ENCODE measurements around the gene ASB2. TPM values are rescaled to one million over a fixed set of nuclear protein-coding genes. Genes with fewer than 3 reads are reported as not detected.

ASB2 gene
- total and polyA plus RNA-seq, 2 of the 13 experiments (the other 11 are each of a cell fraction or from before 2014, with no cell fraction given), result 0.82 to 4.1 TPM

GRCh38 chr14:93989939-93990338 is 13.6 kb upstream of the ASB2 start (continued):
- TF ChIP-seq BCL6 (CRISPR knock-in tag; IDR thresholded peaks at IDR 0.05), result peak; percentile 72; the same call in 1 of the 2 replicates
- TF ChIP-seq RELA (CRISPR knock-in tag; IDR thresholded peaks at IDR 0.05), result no peak
- no peak for TF ChIP-seq TGIF2 (CRISPR knock-in tag; IDR thresholded peaks at IDR 0.05)
- TF ChIP-seq TCF7 (IDR thresholded peaks at IDR 0.05; ENCODE audit: low read depth), result peak; percentile 50
- no peak; the same call in 1 of the 2 replicates for TF ChIP-seq SOX13 (IDR thresholded peaks at IDR 0.05)
- TF ChIP-seq SOX13 (CRISPR knock-in tag; conservative IDR thresholded peaks at IDR 0.05 in 1 of 2, IDR thresholded peaks at IDR 0.05 in 1 of 2), result peak in 1 of 2 experiments; percentile 93; a peak in 2 of 4 replicates
- no peak for TF ChIP-seq ZNF615 (CRISPR knock-in tag; IDR thresholded peaks at IDR 0.05; ENCODE audit: borderline replicate concordance)
- no peak for TF ChIP-seq ZNF350 (CRISPR knock-in tag; IDR thresholded peaks at IDR 0.05; ENCODE audit: borderline replicate concordance, low read depth)
- peak in 1 of 2 experiments; percentile 69; a peak in 3 of 4 replicates for TF ChIP-seq NR2F1 (CRISPR knock-in tag; IDR thresholded peaks at IDR 0.05)
- TF ChIP-seq ETV5 (CRISPR knock-in tag; IDR thresholded peaks at IDR 0.05; ENCODE audit: borderline replicate concordance), result peak; percentile 73; the same call in 1 of the 2 replicates
- 0 out of 2 replicates have a peak, but pooled peaks have one; percentile 24 for TF ChIP-seq KDM4B (CRISPR knock-in tag; IDR thresholded peaks at IDR 0.05)
- peak; percentile 35; the same call in 1 of the 2 replicates for TF ChIP-seq TBX2 (CRISPR knock-in tag; IDR thresholded peaks at IDR 0.05; ENCODE audit: borderline replicate concordance)
- TF ChIP-seq ELF3 (CRISPR knock-in tag; IDR thresholded peaks at IDR 0.05), result peak; percentile 74
- TF ChIP-seq CEBPB (IDR thresholded peaks at IDR 0.05; ENCODE audit: borderline replicate concordance, low read depth, low read length), result peak; percentile 70
- no peak for TF ChIP-seq SOX6 (IDR thresholded peaks at IDR 0.05)
- TF ChIP-seq SOX6 (CRISPR knock-in tag; IDR thresholded peaks at IDR 0.05), result peak; percentile 95
- peak; percentile 20; the same call in 1 of the 2 replicates for TF ChIP-seq SALL1 (CRISPR knock-in tag; IDR thresholded peaks at IDR 0.05)
- no peak for TF ChIP-seq ZHX1 (CRISPR knock-in tag; IDR thresholded peaks at IDR 0.05; ENCODE audit: low read depth)
- TF ChIP-seq ARHGAP35 (CRISPR knock-in tag; IDR thresholded peaks at IDR 0.05; ENCODE audit: borderline replicate concordance), result no peak
- TF ChIP-seq ZNF101 (CRISPR knock-in tag; IDR thresholded peaks at IDR 0.05; ENCODE audit: borderline replicate concordance, low read depth), result no peak
- TF ChIP-seq ZNF503 (CRISPR knock-in tag; IDR thresholded peaks at IDR 0.05), result peak; percentile 52; the same call in 1 of the 2 replicates
- TF ChIP-seq ZNF574 (CRISPR knock-in tag; IDR thresholded peaks at IDR 0.05), result no peak
- TF ChIP-seq FOSL2 (CRISPR knock-in tag; IDR thresholded peaks at IDR 0.05), result peak; percentile 33; the same call in 1 of the 2 replicates
- 0 out of 2 replicates have a peak, but pooled peaks have one; percentile 44 for TF ChIP-seq MIXL1 (CRISPR knock-in tag; IDR thresholded peaks at IDR 0.05)
